ENCODE data around the gene R3HDML.
"Not testable (repeated sequence)": the region's sequence is repeated elsewhere in the genome, so short reads cannot be mapped to it uniquely, and the experiment has no call there.

R3HDML gene

GRCh38 chr20:44328428-44328827 is 8.4 kb upstream of the R3HDML start:
- DNase-seq (ENCODE audit: low spot score): no peak

- no peak for DNase-seq (ENCODE audit: low spot score)
These were observed 5.6 kb upstream of the R3HDML start for GRCh38 chr20:44331201-44331600.

- no peak for DNase-seq (ENCODE audit: low spot score)
These were observed 2.5 kb upstream of the R3HDML start for GRCh38 chr20:44334306-44334705.

GRCh38 chr20:44334709-44335108 is 2.1 kb upstream of the R3HDML start:
- DNase-seq (ENCODE audit: low spot score): no peak

GRCh38 chr20:44335675-44336074 is 1.2 kb upstream of the R3HDML start:
- no peak for DNase-seq (ENCODE audit: low spot score)

- no peak for DNase-seq (ENCODE audit: low spot score)
These were observed 757 bp upstream of the R3HDML start for GRCh38 chr20:44336086-44336485.

- DNase-seq (ENCODE audit: low spot score): peak; percentile 0
These were observed 5.4 kb downstream of the R3HDML start for GRCh38 chr20:44342248-44342647.

- DNase-seq (ENCODE audit: low spot score): no peak
These were observed 6.4 kb downstream of the R3HDML start for GRCh38 chr20:44343162-44343675.

GRCh38 chr20:44344723-44345122 is 7.9 kb downstream of the R3HDML start:
- DNase-seq (ENCODE audit: low spot score): no peak

- DNase-seq (ENCODE audit: low spot score): no peak
These were observed 8.3 kb downstream of the R3HDML start for GRCh38 chr20:44345147-44345546.

- not testable (repeated sequence) for DNase-seq (ENCODE audit: low spot score)
These were observed 9.1 kb downstream of the R3HDML start for GRCh38 chr20:44345941-44346340.

- DNase-seq (ENCODE audit: low spot score): no peak
These were observed 11.4 kb downstream of the R3HDML start for GRCh38 chr20:44348168-44348659.

- DNase-seq (ENCODE audit: low spot score): no peak
These were observed 12.5 kb downstream of the R3HDML start for GRCh38 chr20:44349349-44349748.

GRCh38 chr20:44350567-44350966 is 13.7 kb downstream of the R3HDML start:
- DNase-seq (ENCODE audit: low spot score): no peak

- no peak for DNase-seq (ENCODE audit: low spot score)
These were observed 18.2 kb downstream of the R3HDML start for GRCh38 chr20:44354979-44355497.

GRCh38 chr20:44355498-44356352 is 18.9 kb downstream of the R3HDML start, which contains the start of gene HNF4A:
HNF4A (plus strand) TSS chr20:44355699; CDS start chr20:44355805, 106 bp downstream.
- no peak for DNase-seq (ENCODE audit: low spot score)

- no peak for DNase-seq (ENCODE audit: low spot score)
These were observed 19.5 kb downstream of the R3HDML start for GRCh38 chr20:44356353-44356723.

- no peak for DNase-seq (ENCODE audit: low spot score)
These were observed 20.2 kb downstream of the R3HDML start for GRCh38 chr20:44357020-44357419.

GRCh38 chr20:44357555-44358125 is 20.8 kb downstream of the R3HDML start:
- no peak for DNase-seq (ENCODE audit: low spot score)

GRCh38 chr20:44358776-44359175 is 21.9 kb downstream of the R3HDML start:
- no peak for DNase-seq (ENCODE audit: low spot score)

GRCh38 chr20:44360221-44360620 is 23.4 kb downstream of the R3HDML start:
- no peak for DNase-seq (ENCODE audit: low spot score)

GRCh38 chr20:44361021-44361420 is 24.2 kb downstream of the R3HDML start:
- no peak for DNase-seq (ENCODE audit: low spot score)

- no peak for DNase-seq (ENCODE audit: low spot score)
These were observed 25.7 kb downstream of the R3HDML start for GRCh38 chr20:44362466-44362940.
